PFSK-1 (cell line): ENCODE data around the gene ZFYVE21.

Source experiments
- POLR2AphosphoS5 ChIP-seq: IDR thresholded peaks from 2 replicates; pipeline ENCODE4 v1.6.1; 2012; ENCODE audit warnings: low read depth, mild to moderate bottlenecking, control low read depth, low read length, moderate library complexity
- TAF1 ChIP-seq: IDR thresholded peaks from 2 replicates; pipeline ENCODE4 v1.6.1; 2012; ENCODE audit warnings: low read length, control low read depth, borderline replicate concordance; ENCODE audit not compliant: insufficient read depth
- TF ChIP-seq, protein P1 (sequence below), 2 experiments: IDR thresholded peaks; 2 replicates each; pipeline versions ENCODE4 v1.6.1 to v1.8.0; 2011 to 2012; ENCODE audit warnings: low read depth in 2 of 2, low read length in 2 of 2, control low read depth in 1 of 2, inconsistent platforms in 1 of 2, mild to moderate bottlenecking in 1 of 2, moderate library complexity in 1 of 2; ENCODE audit not compliant: insufficient read depth in 1 of 2

- TF ChIP-seq POLR2AphosphoS5 (no peak), TAF1 (no peak)
- TF ChIP-seq, protein P1, sequence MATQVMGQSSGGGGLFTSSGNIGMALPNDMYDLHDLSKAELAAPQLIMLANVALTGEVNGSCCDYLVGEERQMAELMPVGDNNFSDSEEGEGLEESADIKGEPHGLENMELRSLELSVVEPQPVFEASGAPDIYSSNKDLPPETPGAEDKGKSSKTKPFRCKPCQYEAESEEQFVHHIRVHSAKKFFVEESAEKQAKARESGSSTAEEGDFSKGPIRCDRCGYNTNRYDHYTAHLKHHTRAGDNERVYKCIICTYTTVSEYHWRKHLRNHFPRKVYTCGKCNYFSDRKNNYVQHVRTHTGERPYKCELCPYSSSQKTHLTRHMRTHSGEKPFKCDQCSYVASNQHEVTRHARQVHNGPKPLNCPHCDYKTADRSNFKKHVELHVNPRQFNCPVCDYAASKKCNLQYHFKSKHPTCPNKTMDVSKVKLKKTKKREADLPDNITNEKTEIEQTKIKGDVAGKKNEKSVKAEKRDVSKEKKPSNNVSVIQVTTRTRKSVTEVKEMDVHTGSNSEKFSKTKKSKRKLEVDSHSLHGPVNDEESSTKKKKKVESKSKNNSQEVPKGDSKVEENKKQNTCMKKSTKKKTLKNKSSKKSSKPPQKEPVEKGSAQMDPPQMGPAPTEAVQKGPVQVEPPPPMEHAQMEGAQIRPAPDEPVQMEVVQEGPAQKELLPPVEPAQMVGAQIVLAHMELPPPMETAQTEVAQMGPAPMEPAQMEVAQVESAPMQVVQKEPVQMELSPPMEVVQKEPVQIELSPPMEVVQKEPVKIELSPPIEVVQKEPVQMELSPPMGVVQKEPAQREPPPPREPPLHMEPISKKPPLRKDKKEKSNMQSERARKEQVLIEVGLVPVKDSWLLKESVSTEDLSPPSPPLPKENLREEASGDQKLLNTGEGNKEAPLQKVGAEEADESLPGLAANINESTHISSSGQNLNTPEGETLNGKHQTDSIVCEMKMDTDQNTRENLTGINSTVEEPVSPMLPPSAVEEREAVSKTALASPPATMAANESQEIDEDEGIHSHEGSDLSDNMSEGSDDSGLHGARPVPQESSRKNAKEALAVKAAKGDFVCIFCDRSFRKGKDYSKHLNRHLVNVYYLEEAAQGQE (IDR thresholded peaks at IDR 0.05; ENCODE audit: insufficient read depth in 1 of 2, low read depth in 2 of 2, low read length in 2 of 2), result no peak
Measured at GRCh38 chr14:103713304-103714062, 2.1 kb upstream of the ZFYVE21 start.
